Mesenteric fat pad (tissue), 1 donor: ENCODE measurements around the gene NUDT4B. TPM values are rescaled to one million over a fixed set of nuclear protein-coding genes. Genes with fewer than 3 reads are reported as not detected.
"Not testable (repeated sequence)": the region's sequence is repeated elsewhere in the genome, so short reads cannot be mapped to it uniquely, and the experiment has no call there.

Experiments used
- DNase-seq: peaks from one replicate; pipeline ENCODE4 v3.0.0-alpha.2; 2020; ENCODE audit warnings: low spot score
- total RNA-seq: library from RNA; stranded (reverse); fragmentation: NEBNext Ultra II Directional; extraction: Animal tissue kit (Norgen Biotek cat#: 25700); gene quantifications from one replicate; pipeline ENCODE4 v1.2.1, GENCODE V29; 2021
- donor health status: DM: yes; HTN: yes; CAD: no.

The NUDT4B gene
- total RNA-seq, 1 donor from 2014 or later: 0.74 TPM

DNA sequence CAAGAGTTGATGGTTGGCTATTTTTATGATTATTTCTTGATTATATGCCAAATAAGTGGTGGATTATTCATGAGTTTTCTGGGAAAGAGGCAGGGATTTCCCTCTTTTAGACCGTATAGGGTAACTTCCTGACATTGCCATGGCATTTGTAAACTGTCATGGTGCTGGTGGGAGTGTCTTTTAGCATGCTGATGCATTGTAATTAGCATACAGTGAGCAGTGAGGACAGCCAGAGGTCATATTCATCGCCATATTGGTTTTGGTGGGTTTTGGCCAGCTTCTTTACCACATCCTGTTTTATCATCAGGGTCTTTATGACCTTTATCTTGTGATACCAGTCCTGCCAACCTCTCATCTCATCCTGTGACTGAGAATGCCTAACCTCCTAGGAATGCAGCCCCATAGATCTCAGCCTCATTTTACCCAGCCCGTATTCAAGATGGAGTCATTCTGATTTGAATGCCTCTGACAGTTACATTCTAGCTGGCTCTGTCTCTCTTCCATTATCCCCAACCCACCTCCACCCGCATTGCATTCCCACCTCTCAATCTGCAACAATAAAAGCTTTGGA lies 45.3 kb downstream of the NUDT4B start:
- not testable (repeated sequence) for DNase-seq

Other genes starting within 250 kb of the NUDT4B start
- 33.5 TPM for gene NBPF14, start 152.8 kb upstream of the NUDT4B start, total RNA-seq
- gene PDE4DIP, start 95.7 kb downstream of the NUDT4B start, total RNA-seq: 126 TPM